HuH-7 (cell line): ENCODE measurements around the gene MT1H.
"Not testable (repeated sequence)": the region's sequence is repeated elsewhere in the genome, so short reads cannot be mapped to it uniquely, and the experiment has no call there.

ENCODE experiments used
- DNase-seq: peaks from one replicate; pipeline ENCODE4 v3.0.0; 2011; ENCODE audit warnings: low spot score

The MT1H gene

DNA sequence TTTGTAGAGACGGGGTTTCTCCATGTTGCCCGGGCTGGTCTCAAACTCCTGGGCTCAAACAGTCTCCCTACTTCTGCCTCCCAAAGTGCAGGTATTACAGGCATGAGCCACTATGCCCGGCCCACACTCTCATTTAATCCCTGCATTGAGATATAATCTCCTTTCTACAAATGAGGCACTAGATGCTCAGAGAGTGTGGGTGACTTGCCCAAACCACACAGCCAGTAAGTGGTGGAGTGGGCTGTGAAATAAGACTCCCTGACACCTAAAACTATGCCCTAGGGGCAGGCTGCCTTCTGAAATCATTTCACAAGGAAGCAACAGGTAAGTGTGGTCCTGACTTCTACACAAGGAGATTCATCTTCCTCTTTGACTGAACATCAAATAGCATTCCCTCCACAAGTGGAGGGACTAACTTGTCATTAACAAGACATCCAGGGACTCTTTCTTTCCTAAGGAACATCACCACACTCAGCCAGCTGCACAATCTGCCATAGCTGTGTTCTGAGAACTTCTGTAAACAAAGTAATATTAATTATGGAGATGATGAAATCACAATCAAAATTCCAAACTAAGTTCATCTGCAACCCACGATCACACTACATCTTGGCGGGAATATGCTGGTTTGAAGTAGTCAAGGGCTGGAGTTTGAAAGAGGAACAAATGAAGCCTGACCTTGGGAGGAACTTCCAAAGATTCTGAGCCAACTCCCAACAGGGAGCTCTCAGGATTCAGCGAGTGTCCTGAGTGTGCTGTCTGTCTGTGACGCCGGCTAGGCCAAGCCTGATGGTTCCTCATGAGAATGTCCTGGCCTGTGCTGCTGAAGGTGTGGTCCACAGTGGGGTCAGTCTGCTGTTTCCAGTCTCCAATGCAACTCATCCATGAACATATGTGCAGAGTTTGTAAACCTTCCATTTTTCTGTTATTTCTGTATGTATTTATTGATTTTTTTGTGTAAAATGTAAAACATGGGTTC lies 4.0 kb upstream of the MT1H start:
- not testable (repeated sequence) for DNase-seq

DNA sequence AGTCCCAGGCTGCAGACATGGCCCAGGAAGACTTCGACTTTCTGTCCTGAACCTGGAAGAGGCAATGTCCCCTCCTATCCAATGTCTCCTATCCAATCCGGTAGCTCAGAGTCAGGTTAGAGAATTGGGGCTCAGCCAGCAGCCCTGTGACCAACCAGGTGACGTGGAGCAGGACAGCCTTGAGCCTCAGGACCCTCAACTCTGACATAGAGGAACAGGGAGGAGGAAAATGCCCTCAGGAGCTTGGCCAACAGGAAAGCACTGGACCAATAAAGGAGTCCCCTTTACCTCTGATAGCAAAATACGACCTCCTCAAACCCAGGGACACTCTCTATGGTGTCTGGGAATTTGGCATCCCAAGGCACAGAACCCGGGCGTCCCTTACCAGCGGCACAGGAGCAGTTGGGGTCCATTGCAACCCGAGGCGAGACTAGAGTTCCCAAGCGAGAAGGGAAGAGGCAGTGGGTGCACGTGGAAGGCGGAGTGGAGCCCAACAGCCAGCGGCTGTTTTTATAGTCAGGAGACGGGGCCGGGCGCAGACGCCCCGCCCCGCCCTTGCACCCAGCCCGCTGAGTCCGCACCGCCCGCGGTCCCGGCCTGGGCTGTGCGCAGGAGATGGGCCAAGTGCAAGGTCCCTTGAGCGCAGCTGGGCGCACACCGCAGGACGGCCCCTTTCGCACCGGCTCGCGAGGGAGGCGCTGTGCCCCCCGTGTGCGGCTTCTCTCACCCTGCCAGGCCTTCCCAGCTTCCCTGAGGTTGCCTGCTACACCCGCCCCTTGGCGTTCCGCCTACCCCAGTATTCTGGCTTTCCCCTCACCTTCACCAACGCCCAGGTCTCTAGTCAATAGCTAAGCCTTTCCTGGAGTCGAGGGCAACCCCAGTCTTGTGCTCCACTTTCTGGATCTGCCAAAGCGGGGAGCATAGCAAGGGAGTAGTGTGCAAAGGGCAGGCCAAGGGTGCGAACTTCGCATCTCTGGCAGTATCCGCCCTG lies 1.7 kb upstream of the MT1H start, which contains the start of gene MT1G:
TSS of gene MT1G (minus strand) at position 485 of the 991 bp plus-strand sequence. CDS start at position 413, 72 bp downstream.
- no peak for DNase-seq

DNA sequence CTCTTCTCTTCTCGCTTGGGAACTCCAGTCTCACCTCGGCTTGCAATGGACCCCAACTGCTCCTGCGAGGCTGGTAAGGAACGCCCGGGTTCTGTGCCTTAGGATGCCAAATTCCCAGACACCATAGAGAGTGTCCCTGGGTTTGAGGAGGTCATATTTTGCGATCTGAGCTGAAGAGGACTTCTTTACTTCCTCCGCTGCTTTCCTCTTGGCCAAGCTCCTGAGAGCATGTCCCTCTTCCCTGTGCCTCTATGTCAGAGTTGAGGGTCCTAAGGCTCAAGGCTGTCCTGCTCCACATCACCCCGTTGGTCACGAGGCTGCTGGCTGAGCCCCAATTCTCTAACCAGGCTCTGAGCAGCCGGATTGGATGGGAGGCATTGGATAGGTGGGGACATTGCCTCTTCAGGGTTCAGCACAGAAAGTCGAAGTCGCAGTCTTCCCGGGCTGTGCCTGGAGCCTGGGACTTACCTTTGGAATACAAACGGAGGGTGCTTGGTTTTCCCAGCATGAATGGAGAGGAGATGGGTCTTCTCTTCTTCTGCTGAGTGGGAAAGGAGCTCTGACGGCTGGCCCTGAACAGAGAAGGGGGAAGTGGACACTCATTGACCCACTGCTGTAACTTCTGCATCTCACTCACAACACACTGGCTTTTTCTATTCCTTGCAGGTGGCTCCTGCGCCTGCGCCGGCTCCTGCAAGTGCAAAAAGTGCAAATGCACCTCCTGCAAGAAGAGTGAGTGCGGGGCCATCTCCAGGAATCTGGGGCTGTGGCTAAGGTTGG lies 416 bp downstream of the MT1H start:
- no peak for DNase-seq

DNA sequence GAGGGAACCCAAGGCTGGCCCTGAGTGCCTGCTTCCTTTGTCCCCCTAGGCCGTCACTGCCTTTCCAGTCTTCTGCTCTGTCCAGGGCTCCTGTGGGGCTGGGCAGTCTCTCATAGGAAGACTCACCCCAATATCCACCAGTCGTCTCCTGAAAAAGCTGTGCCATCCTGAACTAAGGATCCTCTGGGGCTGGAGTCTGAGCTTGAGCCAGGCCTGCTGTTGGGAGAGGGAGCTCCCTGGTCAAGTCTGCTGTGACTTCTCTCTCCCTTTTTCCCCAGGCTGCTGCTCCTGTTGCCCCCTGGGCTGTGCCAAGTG lies 963 bp downstream of the MT1H start:
- DNase-seq, result no peak

DNA sequence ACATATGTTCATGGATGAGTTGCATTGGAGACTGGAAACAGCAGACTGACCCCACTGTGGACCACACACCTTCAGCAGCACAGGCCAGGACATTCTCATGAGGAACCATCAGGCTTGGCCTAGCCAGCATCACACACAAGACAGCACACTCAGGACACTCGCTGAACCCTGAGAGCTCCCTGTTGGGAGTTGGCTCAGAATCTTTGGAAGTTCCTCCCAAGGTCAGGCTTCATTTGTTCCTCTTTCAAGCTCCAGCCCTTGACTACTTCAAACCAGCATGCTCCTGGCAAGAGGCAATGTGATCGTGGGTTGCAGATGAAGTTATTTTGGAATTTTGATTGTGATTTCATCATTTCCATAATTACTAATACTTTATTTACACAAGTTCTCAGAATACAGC lies 2.1 kb downstream of the MT1H start:
- DNase-seq, result not testable (repeated sequence)

DNA sequence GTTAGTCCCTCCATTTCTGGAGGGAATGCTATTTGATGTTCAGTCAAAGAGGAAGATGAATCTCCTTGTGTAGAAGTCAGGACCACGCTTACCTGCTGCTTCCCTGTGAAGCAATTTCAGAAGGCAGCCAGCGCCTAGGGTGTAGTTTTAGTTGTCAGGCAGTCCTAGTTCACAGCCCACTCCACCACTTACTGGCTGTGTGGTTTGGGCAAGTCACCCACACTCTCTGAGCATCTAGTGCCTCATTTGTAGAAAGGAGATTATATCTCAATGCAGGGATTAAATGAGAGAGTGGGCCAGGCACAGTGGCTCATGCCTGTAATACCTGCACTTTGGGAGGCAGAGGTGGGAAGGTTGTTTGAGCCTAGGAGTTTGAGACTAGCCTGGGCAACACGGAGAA lies 2.6 kb downstream of the MT1H start:
- DNase-seq, result not testable (repeated sequence)

DNA sequence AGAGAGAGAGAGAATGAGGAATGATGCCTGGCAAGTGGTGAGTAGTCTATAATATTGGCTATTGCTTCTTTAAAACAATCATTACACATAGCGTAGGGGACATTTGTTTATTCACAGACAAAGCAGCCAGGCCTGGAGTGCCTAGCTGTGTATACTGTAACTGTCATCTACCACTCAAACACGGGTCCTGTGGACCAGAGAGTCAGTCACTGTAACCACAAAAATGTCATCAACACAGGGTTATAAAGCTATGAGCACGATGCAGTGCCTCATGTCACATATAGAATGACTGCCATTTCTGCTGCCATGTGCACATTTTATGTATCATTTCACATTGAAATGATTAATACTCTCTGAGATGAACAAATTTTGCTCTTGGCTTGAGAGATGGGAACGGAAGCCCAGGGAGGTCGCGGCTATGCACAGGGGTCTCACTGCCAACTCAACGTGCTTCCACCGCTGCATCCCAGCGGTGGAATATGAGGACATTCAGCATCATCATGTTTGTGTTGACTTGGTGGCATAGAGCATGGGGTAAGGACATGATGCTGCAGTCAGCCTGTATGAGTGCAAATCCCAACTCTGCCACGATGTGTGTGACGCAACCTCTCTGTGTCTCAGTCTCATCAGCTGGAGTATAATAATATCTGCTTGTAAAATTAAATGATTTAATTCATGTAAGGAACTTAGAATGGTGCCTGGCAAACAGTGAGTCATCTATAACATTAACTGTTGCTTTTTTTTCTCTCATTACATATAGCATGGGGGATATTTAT lies 3.3 kb downstream of the MT1H start:
- DNase-seq, result no peak

DNA sequence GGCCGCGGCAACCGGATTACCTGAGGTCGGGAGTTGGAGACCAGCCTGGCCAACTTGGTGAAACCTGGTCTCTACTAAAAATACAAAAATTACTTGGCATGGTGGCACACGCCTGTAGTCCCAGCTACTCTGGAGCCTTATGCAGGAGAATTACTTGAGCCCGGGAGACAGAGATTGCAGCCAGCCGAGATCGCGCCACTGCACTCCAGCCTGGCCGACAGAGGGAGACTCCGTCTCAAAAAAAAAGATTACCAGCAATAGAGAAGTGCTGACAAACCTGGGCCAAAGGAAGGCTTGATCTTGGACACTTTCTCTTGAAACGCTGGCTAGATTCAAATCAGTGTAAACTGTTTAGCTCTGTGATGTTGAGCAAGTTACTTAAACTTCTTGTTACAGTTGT lies 4.3 kb downstream of the MT1H start:
- DNase-seq, result no peak

DNA sequence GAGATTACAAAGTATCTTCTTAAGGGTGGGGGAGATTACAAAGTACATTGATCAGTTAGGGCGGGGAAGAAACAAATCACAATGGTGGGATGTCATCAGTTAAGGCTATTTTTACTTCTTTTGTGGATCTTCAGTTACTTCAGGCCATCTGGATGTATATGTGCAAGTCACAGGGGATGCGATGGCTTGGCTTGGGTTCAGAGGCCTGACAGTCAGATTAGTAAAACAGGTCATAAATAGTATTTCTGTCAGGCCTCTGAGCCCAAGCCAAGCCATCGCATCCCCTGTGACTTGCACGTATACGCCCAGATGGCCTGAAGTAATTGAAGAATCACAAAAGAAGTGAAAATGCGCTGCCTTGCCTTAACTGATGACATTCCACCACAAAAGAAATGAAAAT lies 5.0 kb downstream of the MT1H start:
- not testable (repeated sequence) for DNase-seq

DNA sequence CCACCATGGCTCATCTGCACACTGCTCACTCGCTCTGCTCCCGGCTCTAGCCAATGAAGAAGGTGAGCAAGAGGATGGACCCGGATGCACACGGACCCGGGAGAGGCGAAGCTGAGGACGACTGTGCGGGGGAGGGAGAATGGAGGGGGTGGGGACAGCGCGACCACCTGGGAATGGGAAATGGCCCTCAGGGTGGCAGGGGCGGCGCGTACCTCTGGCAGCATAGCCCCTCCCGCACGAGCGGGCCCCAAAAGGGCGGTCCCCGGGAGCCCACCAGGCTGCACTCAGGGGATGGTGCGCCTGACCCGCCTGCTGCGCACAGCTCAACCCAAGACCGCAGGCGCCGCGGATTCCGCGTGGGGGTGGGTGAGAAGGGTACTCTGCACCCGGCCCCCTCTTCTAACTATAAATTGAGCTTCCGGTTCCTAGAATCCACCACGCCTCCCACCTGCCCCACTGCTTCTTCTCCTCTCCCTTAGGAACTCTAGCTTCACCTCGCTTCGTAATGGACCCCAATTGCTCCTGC lies 6.1 kb downstream of the MT1H start:
- DNase-seq, result no peak

DNA sequence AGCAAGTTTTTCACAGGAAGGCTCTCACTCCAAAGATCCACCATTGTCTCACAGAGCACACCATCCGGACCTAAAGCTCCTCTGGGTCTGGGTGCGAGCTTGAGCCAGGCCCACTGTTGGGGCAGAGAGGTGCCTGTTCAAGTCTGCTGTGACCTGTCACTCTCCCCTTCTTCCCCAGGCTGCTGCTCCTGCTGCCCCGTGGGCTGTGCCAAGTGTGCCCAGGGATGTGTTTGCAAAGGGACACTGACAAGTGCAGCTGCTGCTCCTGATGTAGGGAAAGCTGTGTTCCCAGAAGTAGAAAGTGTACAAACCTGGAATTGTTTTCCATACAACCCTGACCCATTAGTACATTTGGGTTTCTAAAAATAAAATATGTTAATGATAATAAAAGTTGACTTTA lies 7.9 kb downstream of the MT1H start:
- no peak for DNase-seq

DNA sequence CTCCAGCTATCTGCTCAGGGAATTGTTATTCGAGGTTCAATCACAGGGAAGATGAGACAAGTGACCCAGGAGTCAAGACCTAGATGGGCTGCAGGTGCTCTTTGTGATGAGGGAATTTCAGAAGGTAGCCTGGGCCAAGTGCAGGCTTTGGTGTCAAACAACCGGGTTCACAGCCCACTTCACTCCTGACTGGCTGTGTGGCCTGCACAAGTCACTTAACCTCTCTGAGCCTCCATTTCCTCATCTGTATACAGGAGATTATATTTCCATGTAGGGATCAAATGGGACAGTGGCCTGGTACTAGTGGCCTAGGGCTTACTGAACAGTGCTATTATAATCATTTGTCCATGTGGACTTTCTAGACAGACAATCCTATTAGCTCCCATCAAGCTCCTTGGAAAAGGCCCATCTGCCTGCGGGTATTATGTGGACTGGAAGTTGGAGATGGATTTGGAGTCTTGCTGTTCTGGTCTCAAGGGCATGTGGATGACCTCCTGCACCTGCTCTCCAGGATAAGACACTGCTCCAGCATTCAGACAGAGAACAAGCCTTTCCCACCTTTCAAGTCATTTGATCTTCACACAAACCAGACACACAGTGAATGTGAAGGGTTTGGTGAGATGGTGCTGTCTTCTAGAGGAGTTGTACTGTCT lies 9.6 kb downstream of the MT1H start:
- no peak for DNase-seq

DNA sequence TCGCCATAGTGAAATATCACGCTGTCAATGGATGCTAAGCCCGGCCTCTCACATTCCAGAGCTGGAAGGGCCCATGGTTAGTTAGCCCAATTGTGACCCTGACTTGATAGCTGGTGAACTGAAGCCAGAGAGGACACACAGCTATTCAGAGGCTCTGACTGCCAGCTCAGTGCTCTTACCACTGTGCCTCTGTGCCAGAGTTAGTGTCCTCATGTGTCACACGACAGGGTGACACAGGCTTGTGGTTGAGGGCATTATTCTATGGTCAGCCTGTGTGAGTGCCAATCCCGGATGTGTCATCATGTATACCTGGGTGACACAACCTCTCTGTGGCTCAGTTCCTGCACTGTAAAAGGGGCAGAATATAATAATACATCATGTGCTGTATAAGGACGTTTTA lies 10.2 kb downstream of the MT1H start:
- DNase-seq, result no peak

DNA sequence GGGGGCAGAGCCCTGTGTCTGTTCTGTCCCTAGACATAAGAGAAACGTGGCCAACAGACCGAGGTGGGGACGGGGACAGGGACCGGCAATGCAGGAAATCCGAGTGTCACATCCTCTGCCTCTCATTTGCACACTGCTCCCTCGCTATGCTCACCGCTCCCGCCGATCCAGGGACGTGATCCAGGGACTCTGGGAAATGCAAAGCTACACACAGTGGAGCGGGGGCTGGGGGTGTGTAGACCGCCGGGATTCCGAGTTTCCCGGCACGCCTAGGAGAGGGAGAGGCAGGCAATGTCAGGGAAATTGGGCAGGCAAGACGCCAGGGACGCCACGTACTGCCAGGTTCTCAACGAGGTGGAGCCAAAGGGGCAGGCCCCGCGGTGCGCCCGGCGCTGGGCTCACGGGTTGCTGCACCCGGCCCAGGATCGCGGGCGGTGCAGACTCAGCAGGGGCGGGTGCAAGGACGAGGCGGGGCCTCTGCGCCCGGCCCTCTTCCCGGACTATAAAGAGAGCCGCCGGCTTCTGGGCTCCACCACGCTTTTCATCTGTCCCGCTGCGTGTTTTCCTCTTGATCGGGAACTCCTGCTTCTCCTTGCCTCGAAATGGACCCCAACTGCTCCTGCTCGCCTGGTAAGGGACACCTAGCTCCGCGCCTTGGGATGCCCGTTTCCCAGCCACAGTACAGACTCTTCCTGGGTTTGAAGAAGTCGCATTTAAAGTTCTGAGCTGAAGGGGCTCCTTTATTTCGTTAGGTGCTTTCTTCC lies 12.5 kb downstream of the MT1H start, which contains the start of gene MT1X:
TSS of gene MT1X (plus strand) at position 532 of the 764 bp plus-strand sequence. CDS start at position 603, 71 bp downstream.
- peak; percentile 76 for DNase-seq

DNA sequence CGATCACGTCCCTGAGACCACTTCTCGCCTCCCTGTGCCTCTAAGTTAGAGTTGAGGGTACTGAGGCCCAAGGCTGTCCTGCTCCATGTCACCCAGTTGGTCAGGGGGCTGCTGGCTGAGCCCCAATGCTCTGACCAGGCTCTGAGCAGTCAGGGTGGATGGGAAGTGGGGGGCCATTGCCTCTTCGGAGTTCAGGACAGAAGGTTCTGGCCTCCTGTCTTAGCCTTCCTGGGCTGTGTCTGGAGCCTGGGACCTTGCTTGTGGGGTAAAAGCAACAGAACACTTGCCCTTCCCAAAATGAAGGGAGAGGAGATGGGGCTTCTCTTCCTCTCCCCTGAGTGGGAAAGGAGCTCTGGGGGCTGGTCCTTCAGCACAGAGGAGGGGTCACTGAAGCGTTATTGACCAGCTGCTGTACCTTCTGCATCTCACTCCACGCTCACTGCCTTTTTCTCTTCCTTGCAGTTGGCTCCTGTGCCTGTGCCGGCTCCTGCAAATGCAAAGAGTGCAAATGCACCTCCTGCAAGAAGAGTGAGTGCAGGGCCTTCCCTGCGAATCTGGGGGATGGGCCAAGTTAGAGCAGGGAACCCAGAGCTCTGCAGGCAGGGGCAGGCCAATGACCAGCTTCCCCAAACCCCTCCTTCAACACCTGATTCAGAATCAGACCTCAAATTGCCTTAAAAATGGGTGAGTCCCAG lies 13.2 kb downstream of the MT1H start:
- DNase-seq, result no peak

DNA sequence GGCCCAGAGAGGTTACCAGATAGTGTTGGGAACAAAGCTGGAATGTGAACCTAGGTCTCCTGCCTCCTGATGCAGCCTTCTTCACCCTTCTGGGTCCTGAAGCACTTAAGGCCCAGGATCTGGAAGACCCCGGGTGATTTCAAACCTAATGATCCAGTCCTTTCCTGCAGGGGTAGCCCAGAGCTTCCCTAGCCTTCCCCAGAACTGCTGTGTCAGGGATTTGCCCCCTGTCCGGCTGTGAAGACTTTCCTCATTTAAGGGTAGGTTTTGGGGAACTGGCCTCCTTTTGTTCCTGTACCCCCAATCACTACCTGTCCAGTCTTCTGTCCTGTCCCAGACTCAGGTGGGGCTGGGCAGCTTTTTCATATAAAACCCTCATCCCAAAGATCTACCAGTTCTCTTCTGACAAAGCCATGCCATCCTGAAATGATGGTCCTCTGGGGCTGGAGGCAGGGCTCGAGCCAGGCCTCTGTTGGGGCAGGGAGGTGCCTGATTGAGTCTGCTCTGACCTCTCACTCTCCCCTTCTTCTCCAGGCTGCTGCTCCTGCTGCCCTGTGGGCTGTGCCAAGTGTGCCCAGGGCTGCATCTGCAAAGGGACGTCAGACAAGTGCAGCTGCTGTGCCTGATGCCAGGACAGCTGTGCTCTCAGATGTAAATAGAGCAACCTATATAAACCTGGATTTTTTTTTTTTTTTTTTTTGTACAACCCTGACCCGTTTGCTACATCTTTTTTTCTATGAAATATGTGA lies 14.0 kb downstream of the MT1H start:
- no peak for DNase-seq

DNA sequence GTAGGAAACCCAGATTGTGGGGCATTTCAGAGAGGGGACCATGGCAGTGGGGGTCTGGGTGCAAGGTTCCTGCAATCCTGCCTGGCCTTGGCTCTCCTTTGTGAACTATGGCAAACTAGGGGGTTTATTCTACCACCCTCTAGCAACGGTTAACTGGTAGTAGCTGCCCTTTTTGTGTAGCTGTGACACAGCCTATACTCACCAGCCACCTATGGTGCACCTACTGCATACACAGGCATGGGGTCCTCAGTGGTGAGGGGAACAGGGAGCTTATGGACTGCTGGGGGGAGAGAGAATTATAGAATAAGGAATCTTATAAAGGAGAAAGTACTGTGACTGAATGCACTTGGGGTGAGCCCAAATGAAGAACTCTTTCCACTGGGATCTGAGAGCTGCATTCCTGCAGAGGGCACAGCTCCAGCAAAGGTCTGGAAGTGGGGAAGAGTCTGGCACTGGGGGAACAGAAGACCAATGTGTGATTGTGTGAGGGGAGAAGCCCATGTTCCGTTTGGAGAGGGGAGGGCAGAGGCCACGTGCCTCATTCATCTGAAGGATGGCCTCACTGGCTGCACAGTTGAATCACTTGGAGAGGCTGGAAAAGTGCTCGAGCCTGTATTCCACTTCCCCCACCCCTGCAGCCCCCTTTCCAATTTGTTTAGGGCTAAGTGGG lies 14.8 kb downstream of the MT1H start:
- no peak for DNase-seq
